ENCODE data around the gene PRSS1.

GRCh38 chr7:142754681-142755575, 5.7 kb downstream of the PRSS1 start:
- TF ChIP-seq, protein P1, sequence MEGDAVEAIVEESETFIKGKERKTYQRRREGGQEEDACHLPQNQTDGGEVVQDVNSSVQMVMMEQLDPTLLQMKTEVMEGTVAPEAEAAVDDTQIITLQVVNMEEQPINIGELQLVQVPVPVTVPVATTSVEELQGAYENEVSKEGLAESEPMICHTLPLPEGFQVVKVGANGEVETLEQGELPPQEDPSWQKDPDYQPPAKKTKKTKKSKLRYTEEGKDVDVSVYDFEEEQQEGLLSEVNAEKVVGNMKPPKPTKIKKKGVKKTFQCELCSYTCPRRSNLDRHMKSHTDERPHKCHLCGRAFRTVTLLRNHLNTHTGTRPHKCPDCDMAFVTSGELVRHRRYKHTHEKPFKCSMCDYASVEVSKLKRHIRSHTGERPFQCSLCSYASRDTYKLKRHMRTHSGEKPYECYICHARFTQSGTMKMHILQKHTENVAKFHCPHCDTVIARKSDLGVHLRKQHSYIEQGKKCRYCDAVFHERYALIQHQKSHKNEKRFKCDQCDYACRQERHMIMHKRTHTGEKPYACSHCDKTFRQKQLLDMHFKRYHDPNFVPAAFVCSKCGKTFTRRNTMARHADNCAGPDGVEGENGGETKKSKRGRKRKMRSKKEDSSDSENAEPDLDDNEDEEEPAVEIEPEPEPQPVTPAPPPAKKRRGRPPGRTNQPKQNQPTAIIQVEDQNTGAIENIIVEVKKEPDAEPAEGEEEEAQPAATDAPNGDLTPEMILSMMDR (IDR thresholded peaks at IDR 0.05; ENCODE audit: insufficient read depth, low read length) = no peak
- no peak for TF ChIP-seq POLR2AphosphoS5 (IDR thresholded peaks at IDR 0.05; ENCODE audit: low read depth)
- no peak for TF ChIP-seq SPI1 (IDR thresholded peaks at IDR 0.05; ENCODE audit: borderline replicate concordance, low read depth)
- TF ChIP-seq, protein P2, sequence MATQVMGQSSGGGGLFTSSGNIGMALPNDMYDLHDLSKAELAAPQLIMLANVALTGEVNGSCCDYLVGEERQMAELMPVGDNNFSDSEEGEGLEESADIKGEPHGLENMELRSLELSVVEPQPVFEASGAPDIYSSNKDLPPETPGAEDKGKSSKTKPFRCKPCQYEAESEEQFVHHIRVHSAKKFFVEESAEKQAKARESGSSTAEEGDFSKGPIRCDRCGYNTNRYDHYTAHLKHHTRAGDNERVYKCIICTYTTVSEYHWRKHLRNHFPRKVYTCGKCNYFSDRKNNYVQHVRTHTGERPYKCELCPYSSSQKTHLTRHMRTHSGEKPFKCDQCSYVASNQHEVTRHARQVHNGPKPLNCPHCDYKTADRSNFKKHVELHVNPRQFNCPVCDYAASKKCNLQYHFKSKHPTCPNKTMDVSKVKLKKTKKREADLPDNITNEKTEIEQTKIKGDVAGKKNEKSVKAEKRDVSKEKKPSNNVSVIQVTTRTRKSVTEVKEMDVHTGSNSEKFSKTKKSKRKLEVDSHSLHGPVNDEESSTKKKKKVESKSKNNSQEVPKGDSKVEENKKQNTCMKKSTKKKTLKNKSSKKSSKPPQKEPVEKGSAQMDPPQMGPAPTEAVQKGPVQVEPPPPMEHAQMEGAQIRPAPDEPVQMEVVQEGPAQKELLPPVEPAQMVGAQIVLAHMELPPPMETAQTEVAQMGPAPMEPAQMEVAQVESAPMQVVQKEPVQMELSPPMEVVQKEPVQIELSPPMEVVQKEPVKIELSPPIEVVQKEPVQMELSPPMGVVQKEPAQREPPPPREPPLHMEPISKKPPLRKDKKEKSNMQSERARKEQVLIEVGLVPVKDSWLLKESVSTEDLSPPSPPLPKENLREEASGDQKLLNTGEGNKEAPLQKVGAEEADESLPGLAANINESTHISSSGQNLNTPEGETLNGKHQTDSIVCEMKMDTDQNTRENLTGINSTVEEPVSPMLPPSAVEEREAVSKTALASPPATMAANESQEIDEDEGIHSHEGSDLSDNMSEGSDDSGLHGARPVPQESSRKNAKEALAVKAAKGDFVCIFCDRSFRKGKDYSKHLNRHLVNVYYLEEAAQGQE (IDR thresholded peaks at IDR 0.05; ENCODE audit: insufficient replicate concordance, low read depth) = no peak
- no peak for TF ChIP-seq GABPA (IDR thresholded peaks at IDR 0.05; ENCODE audit: low read depth)

All from HL-60 (cell line).